Measurements from ENCODE around the gene MYOT.
"Not testable (repeated sequence)": the region's sequence is repeated elsewhere in the genome, so short reads cannot be mapped to it uniquely, and the experiment has no call there.

Gene MYOT

DNA sequence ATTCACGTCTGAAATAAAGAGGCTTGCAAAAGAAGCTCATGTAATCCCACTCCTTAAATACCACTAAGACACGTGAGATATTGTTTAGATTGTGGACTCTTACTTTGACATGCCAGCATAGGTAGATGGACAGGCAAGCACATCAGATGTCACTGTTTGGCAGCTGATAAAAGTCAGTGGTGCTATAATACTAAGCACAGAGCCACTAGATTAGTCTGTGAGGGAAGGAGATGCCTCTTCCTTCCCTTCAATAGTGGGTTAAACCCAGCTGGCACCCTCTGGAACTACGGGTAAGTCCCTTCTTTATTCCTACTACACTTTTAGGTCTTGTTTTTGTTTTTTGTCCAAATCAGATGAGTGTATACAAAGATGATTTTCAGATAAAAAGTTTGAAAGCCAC, at the start of gene MYOT:
TSS of gene MYOT (plus strand) at position 197 of the 400 bp plus-strand sequence. CDS start 2,792 bp downstream, outside the sequence.
- no peak for DNase-seq

DNA sequence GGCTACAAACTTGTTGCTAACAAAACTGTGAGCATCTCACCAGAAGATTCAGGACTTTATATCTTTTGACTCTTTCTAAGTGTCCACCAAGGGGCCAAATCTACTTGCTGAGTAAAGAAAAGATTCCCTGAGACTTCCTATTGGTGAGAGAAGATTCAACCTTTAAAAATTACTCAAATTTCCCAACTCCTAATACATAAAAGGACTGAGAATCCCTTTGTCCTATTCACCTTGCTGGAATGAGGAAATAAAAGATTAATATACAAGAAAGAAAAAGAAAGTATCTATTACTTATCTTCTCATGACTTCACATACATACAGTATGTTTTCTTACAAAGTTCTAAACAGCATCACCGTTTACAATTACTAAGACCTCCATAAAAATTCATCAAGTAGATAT, 47.9 kb upstream of the MYOT start:
- no peak for DNase-seq

DNA sequence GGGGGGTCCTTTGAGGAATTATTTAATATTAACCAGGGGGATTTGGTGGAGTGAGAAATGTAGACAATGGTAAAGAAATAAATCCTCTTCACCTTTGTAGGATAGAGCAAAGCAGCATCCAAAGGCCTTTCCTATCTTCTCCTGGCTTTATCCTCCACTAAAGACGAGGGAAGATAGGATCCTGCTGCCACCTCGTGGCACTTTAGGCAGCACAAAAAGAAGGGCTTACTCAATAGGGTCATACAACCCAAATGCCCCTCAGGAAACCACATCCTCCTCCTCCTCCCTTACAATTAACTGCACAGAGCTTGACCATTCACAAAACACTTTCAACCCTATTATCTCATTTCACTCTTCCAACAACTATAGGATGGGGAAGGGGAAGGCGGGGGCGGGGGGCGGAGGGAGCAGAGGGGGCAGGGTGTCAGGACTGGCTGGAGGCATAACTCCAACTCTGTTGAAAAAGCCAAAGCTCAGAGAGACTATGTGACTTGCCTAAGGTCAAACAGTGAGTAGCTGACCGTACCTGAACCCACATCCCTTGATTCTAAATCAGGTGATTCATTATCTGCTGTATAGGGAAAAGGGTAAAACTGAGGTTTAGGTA, 45.4 kb upstream of the MYOT start:
- peak; percentile 9 for DNase-seq

DNA sequence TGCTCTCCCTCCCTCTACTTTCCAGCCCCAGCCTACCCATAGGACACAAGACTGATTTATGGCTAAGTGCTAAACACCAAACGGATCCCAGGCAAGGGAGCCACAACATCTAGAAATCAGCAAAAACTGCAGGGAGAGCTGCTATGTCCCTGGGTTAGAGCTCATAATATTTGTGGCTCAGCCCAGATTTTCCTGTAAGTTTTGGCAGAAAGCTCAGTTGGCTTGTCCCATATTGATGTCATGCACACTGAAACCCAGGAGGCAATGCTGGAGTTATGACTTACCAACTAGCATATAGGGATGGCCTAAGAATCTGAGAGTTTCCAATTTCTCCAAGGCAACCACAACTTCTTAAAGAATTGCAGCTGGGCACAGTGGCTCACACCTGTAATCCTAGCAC, 44.7 kb upstream of the MYOT start:
- DNase-seq, result no peak

GRCh38 chr5:137825165-137825564, 42.5 kb upstream of the MYOT start:
- no peak for DNase-seq

GRCh38 chr5:137826067-137826466, 41.6 kb upstream of the MYOT start:
- DNase-seq, result no peak

DNA sequence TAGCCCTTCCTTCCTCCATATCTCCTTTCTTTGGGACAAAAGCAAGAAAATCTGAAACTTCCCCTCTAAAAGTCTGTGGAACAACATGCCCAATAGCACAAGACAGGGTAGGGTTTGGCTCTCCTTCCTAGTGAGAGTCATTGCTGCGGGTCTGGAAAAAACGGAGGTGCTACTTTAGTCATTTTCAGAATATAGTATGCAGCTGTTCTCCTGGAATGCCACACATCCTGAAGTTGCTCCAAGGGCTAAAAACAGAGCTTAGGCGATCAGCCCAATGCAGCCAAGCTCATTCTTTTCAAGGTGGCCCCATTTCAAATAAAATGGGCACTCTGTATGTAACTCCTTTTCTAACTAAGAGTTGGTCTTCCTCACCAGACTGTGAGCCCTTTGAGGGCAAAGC, 39.5 kb upstream of the MYOT start:
- DNase-seq, result no peak

- no peak for DNase-seq
Measured at GRCh38 chr5:137828664-137829063, 39.0 kb upstream of the MYOT start.

DNA sequence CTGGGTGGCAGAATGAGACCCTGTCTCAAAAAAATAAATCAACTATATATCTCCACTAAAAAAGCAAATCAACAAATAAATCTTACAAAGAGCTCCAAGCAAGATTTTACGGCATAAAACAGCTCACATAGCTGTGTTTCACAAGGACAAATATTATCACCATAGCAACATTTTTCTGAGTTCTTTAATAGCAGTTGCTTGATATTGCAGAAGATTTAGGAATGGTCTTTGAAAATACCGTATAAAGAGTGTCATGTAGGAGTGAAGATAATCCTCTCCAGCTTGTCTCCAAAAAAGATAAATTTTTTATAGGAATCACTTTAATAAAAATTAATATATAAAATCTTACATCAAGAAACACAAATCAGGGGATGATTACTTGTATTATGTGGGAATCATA, 36.6 kb upstream of the MYOT start:
- no peak for DNase-seq

DNA sequence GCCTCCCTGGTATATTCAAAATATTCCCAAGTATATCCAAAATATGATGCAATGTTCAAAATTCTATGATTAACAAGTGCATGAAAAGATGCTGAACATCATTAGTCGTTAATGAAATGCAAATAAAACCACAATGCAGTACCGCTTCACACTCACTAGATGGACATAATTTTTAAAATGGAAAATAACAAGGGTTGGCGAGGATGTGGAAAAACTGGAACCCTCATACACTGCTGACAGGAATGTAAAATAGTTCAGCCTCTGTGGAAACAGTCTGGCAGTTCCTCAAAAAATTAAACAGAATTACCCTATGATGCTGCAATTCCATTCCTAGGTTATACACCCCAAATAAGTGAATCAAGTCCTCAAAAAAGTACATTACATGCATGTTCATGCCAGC, 36.1 kb upstream of the MYOT start:
- no peak for DNase-seq

- no peak for DNase-seq
Measured at GRCh38 chr5:137832416-137832815, 35.2 kb upstream of the MYOT start.

DNA sequence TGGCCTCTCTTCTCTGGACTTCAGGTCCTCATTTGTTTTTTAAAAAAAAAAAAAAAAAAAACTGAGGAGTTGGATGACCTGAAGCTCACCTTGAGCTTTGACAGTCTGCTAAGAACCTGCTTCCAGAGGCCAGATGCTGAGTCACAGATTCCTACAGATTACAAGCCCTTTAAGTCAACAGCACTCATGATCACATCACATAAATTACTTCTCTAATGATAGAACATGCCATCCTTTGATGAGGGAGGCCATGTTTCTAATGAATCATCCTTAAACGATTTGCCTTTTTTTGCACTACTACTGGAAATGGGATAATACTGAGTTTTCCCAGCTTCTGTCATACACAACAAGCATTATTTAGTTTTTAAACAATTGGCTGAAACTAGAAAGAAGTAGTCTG, 34.2 kb upstream of the MYOT start:
- no peak for DNase-seq

DNA sequence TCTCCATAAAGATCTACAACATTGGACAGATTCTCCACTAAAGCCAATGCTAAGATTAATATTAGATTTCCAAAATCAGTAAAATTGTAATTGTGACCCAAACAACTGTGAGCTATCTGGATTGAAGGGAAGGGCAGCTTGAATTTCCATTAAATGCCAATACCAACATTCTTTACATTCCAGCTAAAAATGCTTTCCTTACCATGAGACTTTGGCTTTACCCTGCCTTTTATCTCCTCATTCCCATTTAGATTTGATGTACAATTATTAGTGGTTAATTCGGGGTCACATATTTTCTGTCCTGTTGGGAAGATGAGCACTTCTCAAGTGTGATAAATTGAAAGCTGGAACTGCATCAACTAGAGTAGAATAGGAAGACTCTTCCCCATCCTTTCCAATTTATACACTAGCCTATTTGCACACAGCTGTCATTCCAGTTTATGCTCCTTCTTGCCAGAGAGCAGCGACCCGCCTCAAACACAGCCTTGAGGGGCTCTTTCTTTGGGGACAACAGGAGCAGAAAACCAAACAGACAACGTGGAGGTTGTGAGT, 33.1 kb upstream of the MYOT start:
- no peak for DNase-seq

GRCh38 chr5:137836298-137836697, 31.4 kb upstream of the MYOT start:
- no peak for DNase-seq

DNA sequence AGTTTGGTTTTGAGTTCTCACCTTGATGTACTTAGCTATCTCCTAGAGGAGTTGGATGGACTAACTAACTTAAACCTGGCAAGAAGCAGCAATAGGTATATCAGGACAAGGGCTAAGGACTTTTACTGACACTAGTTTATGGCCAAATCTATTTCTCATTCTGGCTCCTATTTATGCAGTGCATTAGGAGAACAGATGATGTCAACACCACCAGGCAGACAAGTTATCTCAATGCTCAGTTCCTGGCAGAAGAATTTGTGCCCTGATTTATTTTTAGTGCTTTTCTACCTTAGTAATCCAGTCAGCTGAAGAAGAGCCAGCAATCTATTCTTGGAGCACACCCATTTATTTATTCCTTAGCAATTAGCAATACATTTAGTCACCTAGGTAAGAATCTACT, 30.7 kb upstream of the MYOT start:
- DNase-seq, result no peak

DNA sequence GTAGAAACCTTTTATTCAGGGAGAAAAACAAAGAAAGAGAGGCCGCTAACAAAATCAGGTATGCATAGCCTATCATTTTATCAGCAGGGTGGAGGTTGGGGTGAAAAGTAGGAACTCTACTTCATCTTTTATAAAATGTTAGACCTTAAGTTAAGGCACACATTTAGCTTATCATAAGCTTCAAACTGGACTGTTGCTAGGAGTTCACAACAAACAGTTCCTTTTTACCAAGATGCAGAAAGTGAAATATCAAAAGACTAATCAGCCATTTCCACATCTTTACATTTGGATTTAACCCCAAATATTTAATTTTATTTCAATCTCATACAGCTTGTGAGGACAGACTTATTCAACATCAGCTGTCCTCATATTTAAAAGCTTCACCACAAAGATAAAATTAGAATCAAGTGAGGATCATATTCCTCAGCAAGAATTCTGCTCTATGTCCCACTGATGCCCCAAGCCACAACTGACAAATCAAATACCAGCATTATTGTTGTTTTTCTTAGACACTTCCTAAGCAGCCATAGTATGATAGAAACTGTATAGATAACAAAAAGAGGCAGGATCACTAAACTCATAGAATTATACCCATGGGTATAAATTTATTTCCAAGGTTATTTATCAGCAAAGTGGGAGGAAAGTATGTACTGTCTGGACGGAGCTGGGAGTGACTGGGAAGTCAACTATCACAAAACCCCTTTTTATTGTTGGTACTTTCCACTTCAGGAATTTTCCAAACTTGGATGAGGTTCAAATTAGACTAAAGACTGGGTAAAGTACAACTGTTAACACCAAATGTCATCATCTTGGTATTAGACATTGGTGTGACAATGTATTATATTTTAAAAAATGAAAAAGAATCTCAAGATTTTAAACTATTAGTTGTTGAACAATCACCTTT, 29.9 kb upstream of the MYOT start:
- no peak for DNase-seq

- no peak for DNase-seq
Measured at GRCh38 chr5:137838976-137839375, 28.7 kb upstream of the MYOT start.

DNA sequence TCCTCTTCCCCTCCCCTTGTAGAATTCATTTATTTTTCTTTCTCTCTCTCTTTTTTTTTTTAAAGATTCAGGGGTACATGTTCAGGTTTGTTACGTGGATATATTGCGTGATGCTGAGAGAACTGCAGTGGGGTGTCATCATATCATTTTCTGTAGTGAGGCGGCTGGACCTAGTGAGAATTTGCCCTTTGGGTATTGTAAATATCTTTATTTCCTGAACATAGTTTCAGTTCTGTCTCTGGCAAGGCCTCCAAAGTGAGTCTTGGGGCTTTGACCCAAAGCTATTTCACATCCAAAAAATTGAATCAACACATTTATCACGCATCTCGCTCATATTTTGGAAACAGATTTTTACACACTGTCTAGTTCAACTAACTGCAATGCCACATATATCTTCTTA, 25.4 kb upstream of the MYOT start:
- no peak for DNase-seq

DNA sequence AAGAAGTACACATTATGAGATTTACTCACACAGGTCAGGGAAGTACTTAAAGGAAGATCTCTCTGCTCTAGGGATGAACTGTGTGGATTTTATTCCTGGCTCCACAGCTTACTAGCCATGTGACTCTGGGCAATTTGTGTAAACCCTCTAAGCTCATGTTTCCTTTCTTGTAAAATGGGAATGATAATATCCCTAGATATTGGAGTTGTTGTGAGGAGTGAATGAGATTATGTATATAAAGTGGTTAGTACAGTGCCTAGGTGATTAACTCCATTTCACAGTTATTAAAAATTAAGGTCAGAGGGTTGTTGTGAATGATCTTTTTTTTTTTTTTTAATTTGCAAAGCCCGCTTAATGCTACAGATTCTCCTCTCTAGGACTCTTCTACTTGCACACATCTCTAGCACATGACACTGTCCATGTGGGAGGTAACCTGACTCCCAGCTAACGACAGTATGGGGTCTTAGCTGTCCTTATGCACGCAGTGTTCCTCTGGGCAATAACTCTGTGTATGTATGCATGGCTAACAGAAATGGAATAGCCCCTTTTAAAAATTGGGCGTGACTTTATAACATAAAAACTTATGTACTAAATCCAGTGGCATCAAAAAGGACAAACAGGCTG, 23.9 kb upstream of the MYOT start:
- no peak for DNase-seq

- no peak for DNase-seq
Measured at GRCh38 chr5:137845472-137845871, 22.2 kb upstream of the MYOT start.

DNA sequence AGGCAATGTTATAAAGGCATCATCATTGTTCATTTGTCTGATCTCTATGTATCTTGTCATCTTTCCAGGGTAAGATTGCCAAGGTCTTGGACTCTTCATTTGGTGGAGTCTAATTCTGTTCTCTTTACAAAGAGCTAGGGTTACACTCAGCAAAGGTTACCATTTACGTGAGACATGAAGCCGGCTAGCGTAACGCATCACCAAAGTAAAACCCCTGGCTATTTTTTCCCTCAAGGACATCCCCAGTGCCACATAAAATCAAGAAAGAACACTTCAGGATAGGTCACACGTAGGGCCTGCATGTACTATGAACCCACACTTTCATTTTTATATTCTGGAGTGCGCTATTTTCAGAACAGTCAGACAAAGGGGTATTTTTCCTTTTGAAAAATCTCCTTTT, 20.0 kb upstream of the MYOT start:
- DNase-seq, result no peak

GRCh38 chr5:137853165-137853564, 14.5 kb upstream of the MYOT start:
- not testable (repeated sequence) for DNase-seq

- DNase-seq, result no peak
Measured at GRCh38 chr5:137856201-137856600, 11.5 kb upstream of the MYOT start.
